Measurements from ENCODE around the gene UAP1L1.
A peak's percentile ranks its signal among the peaks of the same experiment; 100 is the strongest.

GRCh38 chr9:137028263-137029057, 48.9 kb upstream of the UAP1L1 start:
- TF ChIP-seq CTCF (IDR thresholded peaks at IDR 0.05) (peak; percentile 73), ZFX (IDR thresholded peaks at IDR 0.05; ENCODE audit: borderline replicate concordance) (no peak)
